ENCODE measurements around the gene CHI3L1.

Gene CHI3L1

GRCh38 chr1:203219934-203220333 lies 33.4 kb upstream of the CHI3L1 start:
- no peak for TF ChIP-seq CTCF (IDR thresholded peaks at IDR 0.05; ENCODE audit: low read depth, low read length)
- no peak overlapping the region for H3K4me3 ChIP-seq (ENCODE audit: low read depth, low read length)

- H3K4me3 ChIP-seq (ENCODE audit: low read depth, low read length): no peak overlapping the region
- TF ChIP-seq CTCF (IDR thresholded peaks at IDR 0.05; ENCODE audit: low read depth, low read length): no peak
These were observed 32.7 kb upstream of the CHI3L1 start for GRCh38 chr1:203219171-203219570.

- no peak for TF ChIP-seq CTCF (IDR thresholded peaks at IDR 0.05; ENCODE audit: low read depth, low read length)
These were observed 31.2 kb upstream of the CHI3L1 start for GRCh38 chr1:203217668-203218067.

GRCh38 chr1:203217139-203217655 lies 30.7 kb upstream of the CHI3L1 start:
- no peak for TF ChIP-seq CTCF (IDR thresholded peaks at IDR 0.05; ENCODE audit: low read depth, low read length)

More at GRCh38 chr1:203217668-203218067, 31.2 kb upstream of the CHI3L1 start:
- H3K4me3 ChIP-seq (ENCODE audit: low read depth, low read length): no peak overlapping the region

GRCh38 chr1:203216274-203217138 lies 30.0 kb upstream of the CHI3L1 start:
- H3K4me3 ChIP-seq (ENCODE audit: low read depth, low read length): no peak overlapping the region
- TF ChIP-seq CTCF (IDR thresholded peaks at IDR 0.05; ENCODE audit: low read depth, low read length): peak; percentile 53

More at GRCh38 chr1:203217139-203217655, 30.7 kb upstream of the CHI3L1 start:
- H3K4me3 ChIP-seq (ENCODE audit: low read depth, low read length): no peak overlapping the region

- no peak overlapping the region for H3K4me3 ChIP-seq (ENCODE audit: low read depth, low read length)
- TF ChIP-seq CTCF (IDR thresholded peaks at IDR 0.05; ENCODE audit: low read depth, low read length): no peak
These were observed 29.1 kb upstream of the CHI3L1 start for GRCh38 chr1:203215573-203215972.

- TF ChIP-seq CTCF (IDR thresholded peaks at IDR 0.05; ENCODE audit: low read depth, low read length): no peak
- H3K4me3 ChIP-seq (ENCODE audit: low read depth, low read length): no peak overlapping the region
These were observed 28.4 kb upstream of the CHI3L1 start for GRCh38 chr1:203214871-203215270.

Measured in WI38 (cell line).